Stimulated activated CD4-positive, alpha-beta T cell treated with anti-CD3 and anti-CD28 coated beads, Interleukin-15, amount 100 ng/mL, for 24 hours (primary cell): ENCODE measurements around the gene BTK.

ENCODE experiments used
- DNase-seq: peaks from one replicate; pipeline ENCODE4 v3.0.0-alpha.2; 2020

Gene BTK

GRCh38 chrX:101393530-101394305 lies 7.7 kb upstream of the BTK start:
- no peak for DNase-seq

- DNase-seq: no peak
Measured at GRCh38 chrX:101391831-101392230, 5.8 kb upstream of the BTK start.

- DNase-seq: peak; percentile 87
Measured at GRCh38 chrX:101390664-101391525, 4.9 kb upstream of the BTK start, which contains the start of gene RPL36A. Gene RPL36A (plus strand): TSS chrX:101391011. CDS start chrX:101391044, 33 bp downstream.

- no peak for DNase-seq
Measured at GRCh38 chrX:101388604-101389003, 2.6 kb upstream of the BTK start.

- no peak for DNase-seq
Measured at GRCh38 chrX:101386542-101386885, 523 bp upstream of the BTK start.

GRCh38 chrX:101385026-101385684 lies 836 bp downstream of the BTK start:
- DNase-seq: no peak

GRCh38 chrX:101383679-101384205 lies 2.2 kb downstream of the BTK start:
- DNase-seq: no peak

GRCh38 chrX:101377547-101377946 lies 8.4 kb downstream of the BTK start:
- no peak for DNase-seq

GRCh38 chrX:101370888-101371504 lies 15.0 kb downstream of the BTK start:
- DNase-seq: no peak

GRCh38 chrX:101369687-101370086 lies 16.3 kb downstream of the BTK start:
- DNase-seq: no peak

GRCh38 chrX:101368800-101369199 lies 17.2 kb downstream of the BTK start:
- DNase-seq: no peak

- DNase-seq: no peak
Measured at GRCh38 chrX:101365301-101365795, 20.6 kb downstream of the BTK start.

- DNase-seq: no peak
Measured at GRCh38 chrX:101362757-101363156, 23.2 kb downstream of the BTK start.

GRCh38 chrX:101362116-101362515 lies 23.9 kb downstream of the BTK start:
- DNase-seq: no peak

- no peak for DNase-seq
Measured at GRCh38 chrX:101360390-101360789, 25.6 kb downstream of the BTK start.

GRCh38 chrX:101359966-101360365 lies 26.0 kb downstream of the BTK start:
- DNase-seq: no peak

GRCh38 chrX:101357166-101357795 lies 28.7 kb downstream of the BTK start:
- DNase-seq: no peak

GRCh38 chrX:101349193-101349562 lies 36.8 kb downstream of the BTK start:
- no peak for DNase-seq

GRCh38 chrX:101348452-101349192 lies 37.4 kb downstream of the BTK start, which contains the start of gene TIMM8A:
Gene TIMM8A (minus strand): TSS chrX:101348742. CDS start chrX:101348664, 78 bp downstream.
- DNase-seq: peak; percentile 88

GRCh38 chrX:101347859-101348451 lies 38.0 kb downstream of the BTK start:
- no peak for DNase-seq

- DNase-seq: no peak
Measured at GRCh38 chrX:101337776-101338271, 48.2 kb downstream of the BTK start.
